Effector memory CD4-positive, alpha-beta T cell (primary cell): ENCODE data around the gene SEPTIN2.
"Not testable (repeated sequence)": the region's sequence is repeated elsewhere in the genome, so short reads cannot be mapped to it uniquely, and the experiment has no call there.

Experiments used
- DNase-seq, 3 donors: peaks; one replicate each; pipeline ENCODE4 v3.0.0-alpha.2; 2020
- H3K27ac ChIP-seq: 2 replicates; pipeline ENCODE4 v1.7.0; 2013; ENCODE audit warnings: mild to moderate bottlenecking, low read length, moderate library complexity; ENCODE audit not compliant: insufficient read depth, poor library complexity, severe bottlenecking
- H3K27me3 ChIP-seq: replicated peaks from 2 replicates; pipeline ENCODE4 v1.7.0; 2013; ENCODE audit warnings: mild to moderate bottlenecking, low read length; ENCODE audit not compliant: insufficient read depth, control insufficient read depth, poor library complexity, severe bottlenecking
- H3K36me3 ChIP-seq: 2 replicates; pipeline ENCODE4 v1.7.0; 2013; ENCODE audit warnings: mild to moderate bottlenecking, low read length, moderate library complexity; ENCODE audit not compliant: control insufficient read depth, insufficient read depth
- H3K4me1 ChIP-seq: 2 replicates; pipeline ENCODE4 v1.7.0; 2013; ENCODE audit warnings: low read length, mild to moderate bottlenecking; ENCODE audit not compliant: control insufficient read depth, insufficient read depth, poor library complexity, severe bottlenecking
- H3K4me3 ChIP-seq: 2 replicates; pipeline ENCODE4 v1.7.0; 2013; ENCODE audit warnings: low read length, low read depth, mild to moderate bottlenecking; ENCODE audit not compliant: insufficient read depth, poor library complexity, severe bottlenecking
- H3K9me3 ChIP-seq: 2 replicates; pipeline ENCODE4 v1.7.0; 2013; ENCODE audit warnings: mild to moderate bottlenecking, low read length, moderate library complexity; ENCODE audit not compliant: control insufficient read depth

The SEPTIN2 gene

GRCh38 chr2:241286348-241287090 lies 29.2 kb upstream of the SEPTIN2 start:
- no peaks in the 10 kb centered on the region for H3K4me1 ChIP-seq
- no peaks in the 10 kb centered on the region for H3K9me3 ChIP-seq
- H3K36me3 ChIP-seq: no peaks in the 10 kb centered on the region
- DNase-seq: no peak
- no peak overlapping the region for H3K27ac ChIP-seq
- no peaks in the 10 kb centered on the region for H3K27me3 ChIP-seq
- H3K4me3 ChIP-seq: no peak overlapping the region

- H3K9me3 ChIP-seq: no peaks in the 10 kb centered on the region
- H3K4me1 ChIP-seq: no peaks in the 10 kb centered on the region
- H3K27ac ChIP-seq: no peak overlapping the region
- no peaks in the 10 kb centered on the region for H3K36me3 ChIP-seq
- H3K27me3 ChIP-seq: no peaks in the 10 kb centered on the region
- no peak for DNase-seq
- H3K4me3 ChIP-seq: no peak overlapping the region
Observed at GRCh38 chr2:241288324-241288888, 27.3 kb upstream of the SEPTIN2 start.

GRCh38 chr2:241289053-241289452 lies 26.7 kb upstream of the SEPTIN2 start:
- Histone ChIP-seq H3K4me3 (no peak overlapping the region), H3K4me1 (no peaks in the 10 kb centered on the region), H3K27ac (no peak overlapping the region), H3K36me3 (no peaks in the 10 kb centered on the region), H3K27me3 (no peaks in the 10 kb centered on the region), H3K9me3 (no peaks in the 10 kb centered on the region)
- DNase-seq: no peak

GRCh38 chr2:241289597-241289996 lies 26.1 kb upstream of the SEPTIN2 start:
- DNase-seq: no peak
- H3K36me3 ChIP-seq: no peaks in the 10 kb centered on the region
- H3K27me3 ChIP-seq: no peaks in the 10 kb centered on the region
- no peak overlapping the region for H3K4me3 ChIP-seq
- H3K27ac ChIP-seq: no peak overlapping the region
- H3K4me1 ChIP-seq: no peaks in the 10 kb centered on the region
- H3K9me3 ChIP-seq: no peaks in the 10 kb centered on the region

GRCh38 chr2:241291153-241291552 lies 24.6 kb upstream of the SEPTIN2 start:
- Histone ChIP-seq H3K27me3 (no peaks in the 10 kb centered on the region), H3K9me3 (no peaks in the 10 kb centered on the region), H3K4me3 (no peak overlapping the region), H3K4me1 (no peaks in the 10 kb centered on the region), H3K27ac (no peak overlapping the region), H3K36me3 (no peaks in the 10 kb centered on the region)
- no peak for DNase-seq

- Histone ChIP-seq H3K27ac (no peak overlapping the region), H3K4me3 (no peak overlapping the region), H3K4me1 (no peaks in the 10 kb centered on the region), H3K9me3 (no peaks in the 10 kb centered on the region), H3K27me3 (no peaks in the 10 kb centered on the region), H3K36me3 (no peaks in the 10 kb centered on the region)
- no peak for DNase-seq
Observed at GRCh38 chr2:241291977-241292376, 23.7 kb upstream of the SEPTIN2 start.

GRCh38 chr2:241293378-241293797 lies 22.3 kb upstream of the SEPTIN2 start:
- H3K27ac ChIP-seq: not testable (repeated sequence)

GRCh38 chr2:241295326-241296095 lies 20.2 kb upstream of the SEPTIN2 start:
- no peak for DNase-seq
- H3K36me3 ChIP-seq: no peaks in the 10 kb centered on the region
- H3K4me1 ChIP-seq: peaks cover 6% of the 10 kb centered on the region
- no peaks in the 10 kb centered on the region for H3K9me3 ChIP-seq
- H3K27ac ChIP-seq: no peak overlapping the region
- no peak overlapping the region for H3K4me3 ChIP-seq
- H3K27me3 ChIP-seq: no peaks in the 10 kb centered on the region

More at GRCh38 chr2:241293378-241293797, 22.3 kb upstream of the SEPTIN2 start:
- not testable (repeated sequence) for H3K36me3 ChIP-seq, H3K4me1 ChIP-seq, H3K27me3 ChIP-seq, H3K4me3 ChIP-seq, H3K9me3 ChIP-seq, DNase-seq

GRCh38 chr2:241296767-241297166 lies 19.0 kb upstream of the SEPTIN2 start:
- H3K4me3 ChIP-seq: no peak overlapping the region
- no peak for DNase-seq
- no peak overlapping the region for H3K27ac ChIP-seq
- no peaks in the 10 kb centered on the region for H3K27me3 ChIP-seq
- peaks cover 6% of the 10 kb centered on the region for H3K4me1 ChIP-seq
- no peaks in the 10 kb centered on the region for H3K9me3 ChIP-seq
- H3K36me3 ChIP-seq: no peaks in the 10 kb centered on the region

GRCh38 chr2:241298673-241299072 lies 17.1 kb upstream of the SEPTIN2 start:
- Histone ChIP-seq H3K36me3 (no peaks in the 10 kb centered on the region), H3K4me3 (peak overlapping the region; percentile 2), H3K27ac (no peak overlapping the region), H3K9me3 (no peaks in the 10 kb centered on the region), H3K4me1 (peaks cover 6% of the 10 kb centered on the region), H3K27me3 (no peaks in the 10 kb centered on the region)
- DNase-seq: peak in 1 of 3 donors; percentile 13
